ENCODE measurements around the gene PLEKHN1. TPM values are rescaled to one million over a fixed set of nuclear protein-coding genes. Genes with fewer than 3 reads are reported as not detected.

PLEKHN1 gene
- total RNA-seq, 1 experiment from 2014 or later, result 9.1 TPM

- Histone ChIP-seq H3K4me3 (no peak overlapping the region), H3K4me1 (replicated peaks; ENCODE audit: insufficient read depth) (peaks cover 17% of the 10 kb centered on the region), H3K9me2 (ENCODE audit: insufficient read depth) (no peaks in the 10 kb centered on the region), H3K9me3 (ENCODE audit: insufficient read depth, low read depth) (no peaks in the 10 kb centered on the region), H3K79me2 (ENCODE audit: low read depth) (no peaks in the 10 kb centered on the region), H3K27me3 (ENCODE audit: insufficient read depth, low read depth) (peaks cover 27% of the 10 kb centered on the region), H2AFZ (no peak overlapping the region), H3K27ac (no peak overlapping the region), H3K36me3 (ENCODE audit: low read depth) (no peaks in the 10 kb centered on the region), H3F3A (ENCODE audit: insufficient read depth, low read depth) (peaks cover 21% of the 10 kb centered on the region; the same call in 1 of the 2 replicates), H4K20me1 (ENCODE audit: insufficient read depth) (peaks cover 8% of the 10 kb centered on the region), H3K4me2 (no peak overlapping the region)
- CTCF ChIA-PET, result no interaction called here
- intact Hi-C loops (cut with micrococcal nuclease; ENCODE audit: unreplicated experiment), result no loop called here
- no TSS peak for BruUV-seq (replicated peaks)
- POLR2A ChIA-PET (ENCODE audit: unreplicated experiment), result interaction anchor here (0.6 kb wide), 1 partner anchor 58 kb away, joined by 14 read pairs; no protein-coding TSS in a partner anchor
- no peak for DNase-seq
- TF ChIP-seq EZH2 (IDR thresholded peaks at IDR 0.05; ENCODE audit: low read depth) (no peak), CTCF (conservative IDR thresholded peaks at IDR 0.05) (no peak)
Observed at GRCh38 chr1:943545-944340, 22.5 kb upstream of the PLEKHN1 start.

- POLR2A ChIA-PET (ENCODE audit: unreplicated experiment), result no interaction called here
- peaks cover 21% of the 10 kb centered on the region; the same call in 1 of the 2 replicates for H3F3A ChIP-seq (ENCODE audit: insufficient read depth, low read depth)
- H3K9me2 ChIP-seq (ENCODE audit: insufficient read depth), result no peaks in the 10 kb centered on the region
- no peak overlapping the region for H3K27ac ChIP-seq
- no peak overlapping the region for H3K4me3 ChIP-seq
- H3K4me2 ChIP-seq, result no peak overlapping the region
- H3K36me3 ChIP-seq (ENCODE audit: low read depth), result no peaks in the 10 kb centered on the region
- H3K9me3 ChIP-seq (ENCODE audit: insufficient read depth, low read depth), result no peaks in the 10 kb centered on the region
- no peaks in the 10 kb centered on the region for H3K79me2 ChIP-seq (ENCODE audit: low read depth)
- no peak for TF ChIP-seq EZH2 (IDR thresholded peaks at IDR 0.05; ENCODE audit: low read depth)
- TF ChIP-seq CTCF (conservative IDR thresholded peaks at IDR 0.05), result no peak
- H4K20me1 ChIP-seq (ENCODE audit: insufficient read depth), result peaks cover 8% of the 10 kb centered on the region
- CTCF ChIA-PET, result interaction anchor here (0.7 kb wide), 1 partner anchor 11 kb away, joined by 3 read pairs; no protein-coding TSS in a partner anchor
- no peak overlapping the region for H2AFZ ChIP-seq
- peaks cover 15% of the 10 kb centered on the region; the same call in 1 of the 2 replicates for H3K4me1 ChIP-seq (replicated peaks; ENCODE audit: insufficient read depth)
- no peak for DNase-seq
- TSS peak; percentile 57 for BruUV-seq (replicated peaks)
- intact Hi-C loops (cut with micrococcal nuclease; ENCODE audit: unreplicated experiment), result no loop called here
- peaks cover 27% of the 10 kb centered on the region for H3K27me3 ChIP-seq (ENCODE audit: insufficient read depth, low read depth)
Observed at GRCh38 chr1:944341-945325, 21.6 kb upstream of the PLEKHN1 start.
